H9 (cell line): Measurements from ENCODE around the gene SLC46A3. TPM values are rescaled to one million over a fixed set of nuclear protein-coding genes. Genes with fewer than 3 reads are reported as not detected.

Source experiments
- DNase-seq: peaks from one replicate; pipeline ENCODE4 v3.0.0-alpha.2; 2017
- H2AFZ ChIP-seq: one replicate; pipeline ENCODE4 v1.6.1; 2013; ENCODE audit warnings: mild to moderate bottlenecking, low read length, control low read depth, moderate library complexity
- H2AK5ac ChIP-seq: 2 replicates; pipeline ENCODE4 v1.6.1; 2013; ENCODE audit warnings: low read length, control low read depth, mixed read lengths; ENCODE audit not compliant: insufficient read length
- H2BK120ac ChIP-seq: one replicate; pipeline ENCODE4 v1.6.1; 2013; ENCODE audit warnings: low read depth, mild to moderate bottlenecking, low read length, control low read depth, inconsistent platforms; ENCODE audit not compliant: poor library complexity, severe bottlenecking
- H2BK12ac ChIP-seq: 2 replicates; pipeline ENCODE4 v1.6.1; 2013; ENCODE audit warnings: low read length, control low read depth, mixed read lengths, low read depth; ENCODE audit not compliant: insufficient read length
- H2BK15ac ChIP-seq: 2 replicates; pipeline ENCODE4 v1.6.1; 2013; ENCODE audit warnings: low read depth, low read length, control low read depth
- H2BK20ac ChIP-seq: one replicate; pipeline ENCODE4 v1.6.1; 2013; ENCODE audit warnings: low read depth, mild to moderate bottlenecking, low read length, control low read depth, inconsistent platforms; ENCODE audit not compliant: poor library complexity, severe bottlenecking
- H2BK5ac ChIP-seq: 2 replicates; pipeline ENCODE4 v1.6.1; 2013; ENCODE audit warnings: low read length, control low read depth, mixed read lengths; ENCODE audit not compliant: insufficient read length
- H3K14ac ChIP-seq: 2 replicates; pipeline ENCODE4 v1.6.1; 2013; ENCODE audit warnings: low read length, control low read depth; ENCODE audit not compliant: insufficient read depth
- H3K18ac ChIP-seq: 2 replicates; pipeline ENCODE4 v1.6.1; 2013; ENCODE audit warnings: low read depth, mild to moderate bottlenecking, mixed read lengths, low read length, control low read depth; ENCODE audit not compliant: insufficient read length
- H3K23ac ChIP-seq: 2 replicates; pipeline ENCODE4 v1.6.1; 2013; ENCODE audit warnings: low read length, control low read depth, mixed read lengths, low read depth; ENCODE audit not compliant: insufficient read length
- H3K23me2 ChIP-seq: 2 replicates; pipeline ENCODE4 v1.6.1; 2013; ENCODE audit warnings: low read depth, mild to moderate bottlenecking, mixed read lengths, low read length, control low read depth; ENCODE audit not compliant: insufficient read length, poor library complexity, severe bottlenecking
- H3K27ac ChIP-seq: 2 replicates; pipeline ENCODE4 v1.5.1; 2013; ENCODE audit warnings: low read length, control low read depth, mixed read lengths, low read depth; ENCODE audit not compliant: insufficient read length
- H3K27me3 ChIP-seq: 2 replicates; pipeline ENCODE4 v1.6.1; 2013; ENCODE audit warnings: low read length, control low read depth, inconsistent platforms; ENCODE audit not compliant: insufficient read depth
- H3K4ac ChIP-seq: 2 replicates; pipeline ENCODE4 v1.6.1; 2013; ENCODE audit warnings: low read depth, mild to moderate bottlenecking, control low read depth, inconsistent platforms, low read length, moderate library complexity
- H3K4me1 ChIP-seq: 2 replicates; pipeline ENCODE4 v1.6.1; 2013; ENCODE audit warnings: low read length, control low read depth, inconsistent platforms; ENCODE audit not compliant: insufficient read depth
- H3K4me2 ChIP-seq: 2 replicates; pipeline ENCODE4 v1.6.1; 2013; ENCODE audit warnings: low read length, control low read depth, mixed read lengths; ENCODE audit not compliant: insufficient read length, insufficient read depth
- H3K56ac ChIP-seq: 2 replicates; pipeline ENCODE4 v1.6.1; 2013; ENCODE audit warnings: low read depth, mild to moderate bottlenecking, mixed read lengths, low read length, control low read depth; ENCODE audit not compliant: insufficient read length
- H3K79me1 ChIP-seq: 2 replicates; pipeline ENCODE4 v1.6.1; 2013; ENCODE audit warnings: low read depth, mild to moderate bottlenecking, moderate library complexity, low read length, control low read depth, inconsistent platforms; ENCODE audit not compliant: insufficient read depth, poor library complexity, severe bottlenecking
- H3K79me2 ChIP-seq: 2 replicates; pipeline ENCODE4 v1.6.1; 2013; ENCODE audit warnings: low read length, control low read depth, inconsistent platforms; ENCODE audit not compliant: insufficient read depth
- H3K9ac ChIP-seq: 2 replicates; pipeline ENCODE4 v1.6.1; 2013; ENCODE audit warnings: low read length, control low read depth, mixed read lengths; ENCODE audit not compliant: insufficient read length; ENCODE audit errors: extremely low read depth
- H3K9me3 ChIP-seq: one replicate; pipeline ENCODE4 v1.6.1; 2013; ENCODE audit warnings: low read depth, low read length, inconsistent platforms; ENCODE audit not compliant: control insufficient read depth
- H3T11ph ChIP-seq: one replicate; pipeline ENCODE4 v1.6.1; 2013; ENCODE audit warnings: mild to moderate bottlenecking, low read length, control low read depth, inconsistent platforms
- H4K20me1 ChIP-seq: one replicate; pipeline ENCODE4 v1.6.1; 2013; ENCODE audit not compliant: control insufficient read depth, insufficient read length, insufficient read depth
- H4K5ac ChIP-seq: 2 replicates; pipeline ENCODE4 v1.6.1; 2013; ENCODE audit warnings: low read depth, mild to moderate bottlenecking, mixed read lengths, low read length, control low read depth; ENCODE audit not compliant: insufficient read length
- H4K8ac ChIP-seq: replicated peaks from 2 replicates; pipeline ENCODE4 v1.6.1; 2013; ENCODE audit warnings: low read length, control low read depth, mixed read lengths, low read depth; ENCODE audit not compliant: insufficient read length
- H4K91ac ChIP-seq: 2 replicates; pipeline ENCODE4 v1.6.1; 2013; ENCODE audit warnings: low read depth, mild to moderate bottlenecking, moderate library complexity, mixed read lengths, low read length, control low read depth; ENCODE audit not compliant: insufficient read length
- H3K27ac Mint-ChIP-seq, 3 experiments: 2 replicates in 2 of 3; 3 replicates in 1 of 3; pipeline ENCODE4 v1.8.0; 2020 to 2021; ENCODE audit warnings: mixed read lengths in 3 of 3, mild to moderate bottlenecking in 1 of 3, moderate library complexity in 1 of 3
- H3K27me3 Mint-ChIP-seq: 2 replicates; pipeline ENCODE4 v1.8.0; 2021; ENCODE audit warnings: low read depth, mild to moderate bottlenecking, moderate library complexity, mixed read lengths
- H3K36me3 Mint-ChIP-seq, 3 experiments: 2 replicates in 2 of 3; 3 replicates in 1 of 3; pipeline ENCODE4 v1.8.0; 2020 to 2021; ENCODE audit warnings: low read depth in 3 of 3, mixed read lengths in 3 of 3; ENCODE audit not compliant: insufficient read depth in 1 of 3
- H3K4me1 Mint-ChIP-seq, 2 experiments: 2 replicates each; pipeline ENCODE4 v1.8.0; 2020; ENCODE audit warnings: mixed read lengths in 2 of 2
- H3K4me3 Mint-ChIP-seq, 2 experiments: 2 replicates in 1 of 2; 3 replicates in 1 of 2; pipeline ENCODE4 v1.8.0; 2020 to 2021; ENCODE audit warnings: mild to moderate bottlenecking in 2 of 2, mixed read lengths in 2 of 2, moderate library complexity in 1 of 2
- H3K9me3 Mint-ChIP-seq, 2 experiments: 2 replicates in 1 of 2; 3 replicates in 1 of 2; pipeline ENCODE4 v1.8.0; 2020; ENCODE audit warnings: mild to moderate bottlenecking in 2 of 2, mixed read lengths in 2 of 2, moderate library complexity in 1 of 2
- WGBS: extraction: QIAGEN DNeasy Blood & Tissue Kit; methylation state at CpG from one replicate; pipeline ENCODE4 v1.1.7; 2013; ENCODE audit warnings: missing lambda C conversion rate, low lambda C conversion rate, mixed read lengths; ENCODE audit not compliant: insufficient read length; ENCODE audit errors: extremely low coverage; 5-methylcytosine and 5-hydroxymethylcytosine counted together
- total RNA-seq: library from RNA; stranded (reverse); gene quantifications from 2 replicates; pipeline ENCODE4 v1.2.1, GENCODE V29; 2021
- TF ChIP-seq, protein P1 (sequence below): fragments of 200-600 bp; sonication (generic); conservative IDR thresholded peaks from 3 replicates; pipeline ENCODE4 v1.8.0; 2021; ENCODE audit warnings: antibody characterized with exemption, mild to moderate bottlenecking

The SLC46A3 gene
- total RNA-seq, 1 experiment from 2014 or later = 0.26 TPM

DNA sequence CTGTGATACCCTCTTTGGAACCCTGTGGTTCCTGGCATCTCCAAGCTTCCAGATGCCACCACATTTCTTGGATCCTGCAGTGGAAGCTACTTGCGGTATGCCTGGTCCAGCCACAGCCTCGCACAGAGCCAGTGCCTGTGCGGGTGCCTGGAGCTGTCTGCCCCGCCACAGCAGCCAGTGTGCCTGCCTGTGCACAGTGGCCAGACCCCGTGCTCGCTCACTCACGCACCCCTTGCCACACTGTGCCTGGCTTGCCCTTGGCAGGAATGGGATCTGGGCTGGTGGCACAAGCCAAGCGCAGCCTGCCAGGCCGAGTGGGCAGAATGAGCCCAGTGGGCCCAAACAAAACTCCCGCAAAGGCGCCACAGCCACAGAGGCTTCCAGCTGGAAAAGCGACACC is 33.7 kb downstream of the SLC46A3 start:
- peak; percentile 31 for DNase-seq
- Histone ChIP-seq H3K18ac (no peak overlapping the region), H3K4me2 (no peak overlapping the region), H2AK5ac (no peak overlapping the region), H3K4ac (no peak overlapping the region), H3K23ac (no peak overlapping the region), H3K4me1 (peaks cover 4% of the 10 kb centered on the region; the same call in 1 of the 2 replicates), H3K79me2 (no peaks in the 10 kb centered on the region), H3T11ph (no peak overlapping the region), H2BK12ac (no peak overlapping the region), H4K20me1 (no peaks in the 10 kb centered on the region), H3K27me3 (no peaks in the 10 kb centered on the region), H2AFZ (no peak overlapping the region), H3K9me3 (no peaks in the 10 kb centered on the region), H4K91ac (no peak overlapping the region), H4K8ac (no peak overlapping the region), H2BK5ac (no peak overlapping the region), H3K14ac (no peak overlapping the region), H2BK120ac (no peak overlapping the region), H3K23me2 (no peaks in the 10 kb centered on the region), H3K79me1 (no peaks in the 10 kb centered on the region), H2BK20ac (no peak overlapping the region), H2BK15ac (no peak overlapping the region), H3K56ac (no peak overlapping the region), H3K27ac (no peak overlapping the region), H4K5ac (no peak overlapping the region), H3K9ac (no peak overlapping the region)
- H3K27me3 Mint-ChIP-seq = no peaks in the 10 kb centered on the region
- TF ChIP-seq, protein P1, sequence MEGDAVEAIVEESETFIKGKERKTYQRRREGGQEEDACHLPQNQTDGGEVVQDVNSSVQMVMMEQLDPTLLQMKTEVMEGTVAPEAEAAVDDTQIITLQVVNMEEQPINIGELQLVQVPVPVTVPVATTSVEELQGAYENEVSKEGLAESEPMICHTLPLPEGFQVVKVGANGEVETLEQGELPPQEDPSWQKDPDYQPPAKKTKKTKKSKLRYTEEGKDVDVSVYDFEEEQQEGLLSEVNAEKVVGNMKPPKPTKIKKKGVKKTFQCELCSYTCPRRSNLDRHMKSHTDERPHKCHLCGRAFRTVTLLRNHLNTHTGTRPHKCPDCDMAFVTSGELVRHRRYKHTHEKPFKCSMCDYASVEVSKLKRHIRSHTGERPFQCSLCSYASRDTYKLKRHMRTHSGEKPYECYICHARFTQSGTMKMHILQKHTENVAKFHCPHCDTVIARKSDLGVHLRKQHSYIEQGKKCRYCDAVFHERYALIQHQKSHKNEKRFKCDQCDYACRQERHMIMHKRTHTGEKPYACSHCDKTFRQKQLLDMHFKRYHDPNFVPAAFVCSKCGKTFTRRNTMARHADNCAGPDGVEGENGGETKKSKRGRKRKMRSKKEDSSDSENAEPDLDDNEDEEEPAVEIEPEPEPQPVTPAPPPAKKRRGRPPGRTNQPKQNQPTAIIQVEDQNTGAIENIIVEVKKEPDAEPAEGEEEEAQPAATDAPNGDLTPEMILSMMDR = no peak
- H3K36me3 Mint-ChIP-seq = peaks cover 0 to 15% (median 3%) of the 10 kb centered on the region in 3 experiments; a peak in 3 of 7 replicates
- no CpG with 5 or more reads among the region's 12 CpGs for WGBS
- H3K27ac Mint-ChIP-seq = no peak overlapping the region
- peaks cover 11 to 12% of the 10 kb centered on the region in 2 experiments for H3K9me3 Mint-ChIP-seq
- peaks cover 10 to 17% of the 10 kb centered on the region in 2 experiments for H3K4me1 Mint-ChIP-seq
- no peak overlapping the region for H3K4me3 Mint-ChIP-seq
